Myocyte (in vitro differentiated cells): ENCODE results near the gene CIROP. TPM values are rescaled to one million over a fixed set of nuclear protein-coding genes. Genes with fewer than 3 reads are reported as not detected.

Experiments used
- DNase-seq: peaks from one replicate; pipeline ENCODE4 v3.0.0-alpha.2; 2012; ENCODE audit warnings: low read depth
- total RNA-seq: library from RNA; depleted of rRNA; stranded (reverse); fragments of >200 nt; gene quantifications from 2 replicates; pipeline ENCODE4 v1.2.3, GENCODE V29; 2014

Gene CIROP
- total RNA-seq, 1 donor from 2014 or later, result not detected

- no peak for DNase-seq
Observed at GRCh38 chr14:23054000-23054811, 50.6 kb downstream of the CIROP start.

- no peak for DNase-seq
Observed at GRCh38 chr14:23053426-23053825, 51.4 kb downstream of the CIROP start.

- no peak for DNase-seq
Observed at GRCh38 chr14:23052671-23053070, 52.1 kb downstream of the CIROP start.

- no peak for DNase-seq
Observed at GRCh38 chr14:23052182-23052623, 52.6 kb downstream of the CIROP start.

- DNase-seq, result no peak
Observed at GRCh38 chr14:23051141-23052057, 53.4 kb downstream of the CIROP start.

Other genes with a start within 250 kb of the CIROP start
- gene LRP10, start 233.2 kb downstream of the CIROP start, total RNA-seq, result 81.6 and 106 TPM in 2 replicates
- gene REM2, start 221.8 kb downstream of the CIROP start, total RNA-seq, result 0.42 and 0.78 TPM in 2 replicates
- gene RBM23, start 185.8 kb downstream of the CIROP start, total RNA-seq, result 74.9 and 440 TPM in 2 replicates
- 64.1 and 75.9 TPM in 2 replicates for gene PRMT5, start 175.6 kb downstream of the CIROP start, total RNA-seq
- gene HAUS4, start 147.9 kb downstream of the CIROP start, total RNA-seq, result 17.4 and 21.2 TPM in 2 replicates
- gene AJUBA, start 122.4 kb downstream of the CIROP start, total RNA-seq, result 150 and 178 TPM in 2 replicates
- 5.5 and 7.2 TPM in 2 replicates for gene C14orf93, start 94.8 kb downstream of the CIROP start, total RNA-seq
- 250 and 303 TPM in 2 replicates for gene PSMB5, start 70.1 kb downstream of the CIROP start, total RNA-seq
- gene PSMB11, start 62.8 kb downstream of the CIROP start, total RNA-seq, result not detected in 2 replicates
- gene CDH24, start 47.5 kb downstream of the CIROP start, total RNA-seq, result 3.2 and 3.7 TPM in 2 replicates
- 85.4 and 90.4 TPM in 2 replicates for gene ACIN1, start 9.9 kb downstream of the CIROP start, total RNA-seq
- 28.9 and 40.7 TPM in 2 replicates for gene C14orf119, start 9.5 kb downstream of the CIROP start, total RNA-seq
- not detected in 2 replicates for gene CEBPE, start 14.3 kb upstream of the CIROP start, total RNA-seq
- 1.7 and 4.8 TPM in 2 replicates for gene SLC7A8, start 78.7 kb upstream of the CIROP start, total RNA-seq
- gene RNF212B, start 132.9 kb upstream of the CIROP start, total RNA-seq, result not detected in 2 replicates
- 7.1 and 8.7 TPM in 2 replicates for gene HOMEZ, start 181.1 kb upstream of the CIROP start, total RNA-seq
- gene PPP1R3E, start 197.9 kb upstream of the CIROP start, total RNA-seq, result 6.1 and 8.1 TPM in 2 replicates
- 19.4 and 22.0 TPM in 2 replicates for gene BCL2L2, start 201.8 kb upstream of the CIROP start, total RNA-seq
- 90.2 and 90.5 TPM in 2 replicates for gene PABPN1, start 216.5 kb upstream of the CIROP start, total RNA-seq
- 9.6 and 11.1 TPM in 2 replicates for gene SLC22A17, start 247.9 kb upstream of the CIROP start, total RNA-seq